SKM-1 treated with dmso at 0.1 percent for 144 hours (cell line): Measurements from ENCODE around the gene NHEJ1.
"Not testable (repeated sequence)": the region's sequence is repeated elsewhere in the genome, so short reads cannot be mapped to it uniquely, and the experiment has no call there.

Experiments used
- DNase-seq: peaks from one replicate; lab custom pipeline; 2025; ENCODE audit not compliant: unreplicated experiment; lab: John Stamatoyannopoulos, UW

The NHEJ1 gene, protein sequence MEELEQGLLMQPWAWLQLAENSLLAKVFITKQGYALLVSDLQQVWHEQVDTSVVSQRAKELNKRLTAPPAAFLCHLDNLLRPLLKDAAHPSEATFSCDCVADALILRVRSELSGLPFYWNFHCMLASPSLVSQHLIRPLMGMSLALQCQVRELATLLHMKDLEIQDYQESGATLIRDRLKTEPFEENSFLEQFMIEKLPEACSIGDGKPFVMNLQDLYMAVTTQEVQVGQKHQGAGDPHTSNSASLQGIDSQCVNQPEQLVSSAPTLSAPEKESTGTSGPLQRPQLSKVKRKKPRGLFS

GRCh38 chr2:219160186-219161017 lies at the start of gene NHEJ1:
NHEJ1 (minus strand) TSS chr2:219160815; CDS start chr2:219158362, 2,453 bp downstream.
- peak; percentile 88 for DNase-seq

- no peak for DNase-seq
Observed at GRCh38 chr2:219209236-219210195, 48.9 kb upstream of the NHEJ1 start.

DNA sequence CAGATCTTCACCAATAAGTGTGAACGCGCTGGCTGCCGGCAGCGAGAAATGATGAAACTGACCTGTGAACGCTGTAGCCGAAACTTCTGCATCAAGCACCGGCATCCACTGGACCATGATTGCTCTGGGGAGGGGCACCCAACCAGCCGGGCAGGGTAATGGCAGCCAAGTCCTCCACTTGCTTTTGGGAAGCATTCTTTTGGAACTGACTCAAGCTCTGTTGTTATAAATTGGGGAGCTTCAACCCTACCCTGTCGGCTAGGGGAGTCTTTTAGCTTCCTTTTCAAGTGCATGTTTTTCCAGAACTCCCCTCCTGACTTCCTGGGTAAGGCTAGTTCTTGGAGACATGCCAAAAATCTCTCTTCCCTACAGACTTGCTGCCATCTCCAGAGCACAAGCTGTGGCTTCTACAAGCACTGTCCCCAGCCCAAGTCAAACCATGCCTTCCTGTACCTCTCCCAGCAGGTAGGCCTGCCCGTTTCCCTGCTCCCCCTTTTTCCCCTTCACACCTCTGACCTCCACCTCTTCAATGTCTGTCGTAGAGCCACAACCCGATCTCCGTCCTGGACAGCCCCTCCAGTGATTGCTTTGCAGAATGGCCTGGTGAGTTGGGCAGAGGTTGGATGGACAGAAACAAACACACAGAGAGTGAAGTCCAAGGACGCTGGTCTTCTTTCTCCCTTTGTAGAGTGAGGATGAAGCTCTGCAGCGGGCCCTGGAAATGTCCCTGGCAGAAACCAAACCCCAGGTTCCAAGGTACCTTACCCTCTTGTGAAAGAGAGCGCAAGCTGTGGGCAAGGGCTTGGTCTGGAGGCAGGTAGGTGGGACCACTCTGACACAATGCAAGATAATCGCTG lies 47.5 kb upstream of the NHEJ1 start:
- no peak for DNase-seq

GRCh38 chr2:219207134-219207883 lies 46.7 kb upstream of the NHEJ1 start:
- no peak for DNase-seq

GRCh38 chr2:219206328-219207133 lies 45.9 kb upstream of the NHEJ1 start, which contains the start of gene ZFAND2B:
ZFAND2B (plus strand) TSS chr2:219206782; CDS start chr2:219206988, 206 bp downstream.
- peak; percentile 88 for DNase-seq

DNA sequence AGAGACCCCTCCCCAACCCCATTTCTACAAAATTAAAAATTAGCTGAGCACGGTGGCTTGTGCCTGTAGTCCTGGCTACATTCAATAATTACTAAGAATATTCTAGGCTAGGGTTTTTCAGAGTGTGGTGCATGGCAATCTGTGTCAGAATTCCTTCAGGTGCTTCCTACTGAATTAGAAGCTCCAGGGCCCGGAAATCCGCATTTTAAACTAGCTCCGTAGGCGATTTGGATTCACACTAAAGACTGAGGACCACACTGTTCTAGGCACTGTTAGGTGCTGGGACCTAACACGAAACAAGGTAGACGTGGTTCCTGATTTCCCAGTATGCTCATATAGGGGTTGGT lies 45.3 kb upstream of the NHEJ1 start:
- no peak for DNase-seq

GRCh38 chr2:219205165-219205538 lies 44.5 kb upstream of the NHEJ1 start:
- DNase-seq: no peak

DNA sequence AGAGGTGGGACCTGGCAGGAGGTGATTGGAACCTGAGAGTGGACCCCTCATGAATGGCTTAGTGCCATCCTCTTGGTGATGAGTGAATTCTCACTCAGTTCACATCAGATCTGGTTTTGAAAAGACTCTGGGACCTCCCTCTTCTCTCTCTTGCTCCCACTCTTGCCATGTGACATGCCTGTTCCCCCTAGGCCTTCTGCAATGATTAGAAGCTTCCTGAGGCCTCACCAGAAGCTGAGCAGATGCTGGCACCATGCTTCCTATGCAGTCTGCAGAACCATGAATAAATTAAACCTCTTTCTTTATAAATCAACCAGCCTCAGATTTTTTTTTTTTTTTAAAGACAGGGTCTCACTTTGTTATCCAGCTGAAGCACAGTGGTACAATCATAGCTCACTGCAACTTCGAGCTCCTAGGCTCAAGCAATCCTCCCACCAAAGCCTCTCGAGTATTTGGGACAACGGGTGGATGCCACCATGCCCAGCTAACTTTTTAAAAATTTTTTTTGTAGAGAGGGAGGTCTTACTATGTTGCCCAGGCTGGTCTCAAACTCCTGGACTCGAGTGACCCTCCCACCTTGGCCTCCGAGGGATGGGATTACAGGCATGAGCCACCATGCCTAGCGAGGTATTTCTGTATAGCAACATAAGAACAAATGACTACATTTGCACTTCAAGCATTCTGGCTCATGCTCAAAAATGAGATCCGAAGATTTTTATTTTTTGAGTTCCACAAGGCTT lies 44.0 kb upstream of the NHEJ1 start:
- no peak for DNase-seq

DNA sequence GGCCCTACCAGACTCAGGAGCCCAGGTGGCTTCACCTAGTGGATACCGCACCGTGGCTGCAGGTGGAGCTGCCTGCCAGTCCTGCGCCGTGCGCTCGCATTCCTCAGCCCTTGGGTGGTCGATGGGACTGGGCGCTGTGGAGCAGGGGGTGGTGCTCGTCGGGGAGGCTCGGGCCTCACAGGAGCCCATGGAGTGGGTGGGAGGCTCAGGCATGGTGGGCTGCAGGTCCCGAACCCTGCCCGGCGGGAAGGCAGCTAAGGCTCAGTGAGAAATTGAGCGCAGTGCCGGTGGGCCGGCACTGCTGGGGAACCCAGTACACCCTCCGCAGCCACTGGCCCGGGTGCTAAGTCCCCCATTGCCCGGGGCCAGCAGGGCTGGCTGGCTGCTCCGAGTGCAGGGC lies 40.7 kb upstream of the NHEJ1 start:
- not testable (repeated sequence) for DNase-seq

- not testable (repeated sequence) for DNase-seq
Observed at GRCh38 chr2:219200502-219201326, 40.1 kb upstream of the NHEJ1 start.

DNA sequence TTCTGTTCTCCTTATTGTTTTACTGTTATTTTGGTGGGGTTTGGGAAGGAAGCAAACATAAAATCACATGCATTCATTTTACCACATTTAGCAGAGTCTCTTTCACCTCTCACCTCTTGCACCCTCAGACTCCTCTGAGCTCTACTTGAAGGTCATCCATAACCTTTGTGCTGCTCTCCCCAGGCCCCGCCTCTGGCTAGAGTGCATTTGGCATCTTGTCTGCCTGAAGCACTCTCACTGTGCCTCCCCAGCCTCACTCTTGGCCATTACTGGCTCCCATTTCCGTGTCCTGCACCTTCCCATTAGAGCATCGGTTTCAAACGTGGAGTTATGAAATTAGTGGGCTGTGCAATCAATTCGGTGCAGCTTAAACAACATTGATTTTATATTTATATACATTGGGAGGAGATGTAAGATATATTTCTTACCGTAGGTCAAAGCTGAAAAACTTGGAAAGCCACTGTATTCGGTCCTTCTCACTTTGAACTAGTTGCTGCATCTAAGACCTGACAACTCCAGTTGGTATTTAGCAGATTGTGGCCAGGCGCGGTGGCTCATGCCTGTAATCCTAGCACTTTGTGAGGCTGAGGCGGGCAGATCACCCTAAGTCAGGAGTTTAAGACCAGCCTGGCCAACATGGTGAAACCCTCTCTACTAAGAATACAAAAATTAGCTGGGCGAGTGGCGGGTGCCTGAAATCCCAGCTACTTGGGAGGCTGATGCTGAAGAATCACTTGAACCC lies 39.0 kb upstream of the NHEJ1 start:
- DNase-seq: no peak

GRCh38 chr2:219198974-219199373 lies 38.4 kb upstream of the NHEJ1 start:
- no peak for DNase-seq

- no peak for DNase-seq
Observed at GRCh38 chr2:219197388-219197787, 36.8 kb upstream of the NHEJ1 start.

GRCh38 chr2:219186754-219187456 lies 26.3 kb upstream of the NHEJ1 start:
- no peak for DNase-seq

GRCh38 chr2:219184121-219184520 lies 23.5 kb upstream of the NHEJ1 start:
- DNase-seq: no peak
